Stomach smooth muscle (tissue), 2 donors: ENCODE data around the gene PDE4B.
"Not testable (repeated sequence)": the region's sequence is repeated elsewhere in the genome, so short reads cannot be mapped to it uniquely, and the experiment has no call there.

Source experiments
- H3K27ac ChIP-seq: one replicate; pipeline ENCODE4 v1.7.0; 2013; ENCODE audit warnings: mild to moderate bottlenecking, low read length, inconsistent platforms
- H3K27me3 ChIP-seq, 2 donors: one replicate each; pipeline ENCODE4 v1.7.0; 2013; ENCODE audit warnings: low read length in 2 of 2; ENCODE audit not compliant: insufficient read depth in 2 of 2, control insufficient read depth in 1 of 2
- H3K36me3 ChIP-seq, 2 donors: one replicate each; pipeline ENCODE4 v1.7.0; 2013; ENCODE audit warnings: low read length in 2 of 2; ENCODE audit not compliant: control insufficient read depth in 2 of 2, insufficient read depth in 2 of 2
- H3K4me1 ChIP-seq: one replicate; pipeline ENCODE4 v1.7.0; 2013; ENCODE audit warnings: low read length; ENCODE audit not compliant: control insufficient read depth, insufficient read depth
- H3K4me3 ChIP-seq, 2 donors: one replicate each; pipeline ENCODE4 v1.7.0; 2013; ENCODE audit warnings: low read length in 2 of 2
- H3K9ac ChIP-seq, 2 donors: one replicate each; pipeline ENCODE4 v1.7.0; 2013; ENCODE audit warnings: low read length in 2 of 2, mild to moderate bottlenecking in 1 of 2
- H3K9me3 ChIP-seq, 2 donors: one replicate each; pipeline ENCODE4 v1.7.0; 2013; ENCODE audit warnings: low read length in 2 of 2; ENCODE audit not compliant: control insufficient read depth in 2 of 2
- donor health status: healthy.
- donor health status: Pancreatic carcinoma.

PDE4B gene

DNA sequence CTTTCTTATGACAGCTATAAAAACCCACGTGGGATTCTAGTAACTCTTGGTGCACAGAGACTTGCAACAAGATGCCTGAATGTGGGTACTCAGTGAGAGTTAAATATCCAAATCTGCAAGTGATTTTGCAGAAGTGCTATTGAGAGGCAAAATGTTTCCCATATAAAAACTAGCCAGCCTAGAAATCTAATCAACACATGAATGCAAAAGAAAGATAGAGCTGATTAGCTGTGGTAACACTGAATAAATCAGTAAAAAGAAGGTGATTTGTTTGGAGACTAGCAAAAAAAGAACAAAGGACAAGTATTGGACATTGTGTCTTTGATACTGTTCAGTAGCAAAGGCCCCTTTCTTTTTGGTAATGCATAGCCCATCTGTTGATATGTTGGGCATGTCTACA lies 527.5 kb downstream of the PDE4B start:
- Histone ChIP-seq H3K36me3 (no peaks in the 10 kb centered on the region), H3K27me3 (no peaks in the 10 kb centered on the region), H3K4me1 (peaks cover 4% of the 10 kb centered on the region), H3K27ac (no peak overlapping the region), H3K9ac (no peak overlapping the region), H3K9me3 (no peaks in the 10 kb centered on the region), H3K4me3 (no peak overlapping the region)

- not testable (repeated sequence) for H3K36me3 ChIP-seq, H3K27me3 ChIP-seq, H3K4me3 ChIP-seq, H3K9me3 ChIP-seq, H3K27ac ChIP-seq, H3K9ac ChIP-seq, H3K4me1 ChIP-seq
These were observed 529.8 kb downstream of the PDE4B start for GRCh38 chr1:66322462-66322861.

DNA sequence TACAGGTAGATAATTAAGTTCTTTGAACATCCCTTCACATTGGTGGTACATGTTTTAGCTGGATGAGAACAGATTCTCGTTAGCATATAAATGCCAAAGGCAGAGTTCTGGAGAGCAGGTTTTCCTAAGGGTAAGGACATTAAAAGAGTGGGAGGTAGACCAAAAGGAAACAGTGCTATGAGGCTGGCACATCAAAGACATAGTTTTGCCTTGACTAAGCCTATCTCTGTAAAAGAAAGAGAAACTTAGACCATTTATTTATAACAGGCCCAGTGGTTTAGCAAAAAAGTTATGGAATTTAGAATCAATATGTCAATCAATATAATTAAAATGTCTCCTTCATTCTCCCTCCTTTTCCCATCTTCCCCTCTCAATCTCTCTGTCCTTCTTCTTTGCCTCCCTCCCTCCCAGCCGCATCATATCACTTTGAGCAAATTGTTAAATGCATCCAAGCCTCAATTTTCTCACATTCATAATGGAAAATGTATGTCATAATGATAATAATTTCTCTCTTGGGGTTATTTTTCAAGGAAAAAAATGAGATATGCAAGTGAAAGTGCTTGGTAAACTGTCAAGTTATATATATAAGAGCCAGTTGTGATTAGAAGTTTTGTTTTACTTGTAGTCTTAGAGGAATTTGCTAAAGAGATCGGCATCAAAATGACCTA lies 531.4 kb downstream of the PDE4B start:
- H3K9me3 ChIP-seq, result no peaks in the 10 kb centered on the region
- no peak overlapping the region for H3K9ac ChIP-seq
- H3K4me1 ChIP-seq, result no peaks in the 10 kb centered on the region
- no peak overlapping the region for H3K4me3 ChIP-seq
- no peaks in the 10 kb centered on the region for H3K27me3 ChIP-seq
- H3K27ac ChIP-seq, result no peak overlapping the region
- no peaks in the 10 kb centered on the region for H3K36me3 ChIP-seq

GRCh38 chr1:66325594-66326380 lies 533.1 kb downstream of the PDE4B start:
- Histone ChIP-seq H3K36me3 (no peaks in the 10 kb centered on the region), H3K27me3 (no peaks in the 10 kb centered on the region), H3K4me3 (no peak overlapping the region), H3K4me1 (no peaks in the 10 kb centered on the region), H3K9ac (no peak overlapping the region), H3K27ac (no peak overlapping the region), H3K9me3 (no peaks in the 10 kb centered on the region)

DNA sequence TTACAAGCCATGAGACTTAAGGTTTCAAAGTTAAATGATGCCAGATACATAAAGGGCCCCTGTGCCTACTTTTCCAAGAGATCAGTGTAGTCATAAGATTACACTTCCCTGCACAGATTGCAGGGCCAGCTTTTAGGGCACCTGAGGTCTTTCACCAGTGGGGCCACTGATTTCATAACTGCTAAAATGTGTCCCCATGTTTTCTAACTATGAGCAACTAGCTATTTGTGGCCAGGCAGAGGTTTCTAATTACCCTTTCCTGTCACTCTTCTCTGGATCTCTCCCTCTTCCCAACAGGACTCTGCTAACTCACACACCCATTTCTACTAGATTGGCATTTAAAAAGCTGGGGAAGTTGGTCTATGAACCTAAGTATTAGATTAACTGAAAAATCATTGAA lies 534.2 kb downstream of the PDE4B start:
- no peaks in the 10 kb centered on the region for H3K9me3 ChIP-seq
- H3K9ac ChIP-seq, result no peak overlapping the region
- no peaks in the 10 kb centered on the region for H3K4me1 ChIP-seq
- no peaks in the 10 kb centered on the region for H3K27me3 ChIP-seq
- H3K27ac ChIP-seq, result no peak overlapping the region
- H3K36me3 ChIP-seq, result no peaks in the 10 kb centered on the region
- H3K4me3 ChIP-seq, result no peak overlapping the region

DNA sequence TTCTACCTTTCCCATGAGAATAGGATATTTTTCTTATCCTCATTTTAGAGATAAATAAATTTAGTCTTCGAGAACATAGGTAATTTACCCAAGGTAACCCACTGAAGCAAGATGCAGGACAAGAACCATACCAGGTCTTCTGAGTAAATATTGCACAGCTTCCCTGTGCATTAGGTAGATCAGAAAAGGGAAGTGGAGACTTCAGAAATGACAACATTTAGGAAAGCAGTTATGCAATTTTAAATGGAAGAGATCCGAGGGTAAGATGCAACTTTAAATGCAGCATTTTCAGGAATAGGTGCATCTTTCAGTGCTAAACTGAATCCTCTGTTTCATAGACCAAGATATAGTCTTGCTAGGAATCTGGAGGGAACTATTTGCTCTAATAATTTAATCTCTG lies 534.9 kb downstream of the PDE4B start:
- H3K27ac ChIP-seq, result no peak overlapping the region
- no peaks in the 10 kb centered on the region for H3K4me1 ChIP-seq
- H3K9ac ChIP-seq, result no peak overlapping the region

GRCh38 chr1:66328896-66329295 lies 536.2 kb downstream of the PDE4B start:
- H3K36me3 ChIP-seq, result no peaks in the 10 kb centered on the region

More for the DNA sequence above, 534.9 kb downstream of the PDE4B start:
- H3K4me3 ChIP-seq, result no peak overlapping the region
- H3K27me3 ChIP-seq, result no peaks in the 10 kb centered on the region
- H3K36me3 ChIP-seq, result no peaks in the 10 kb centered on the region
- no peaks in the 10 kb centered on the region for H3K9me3 ChIP-seq

DNA sequence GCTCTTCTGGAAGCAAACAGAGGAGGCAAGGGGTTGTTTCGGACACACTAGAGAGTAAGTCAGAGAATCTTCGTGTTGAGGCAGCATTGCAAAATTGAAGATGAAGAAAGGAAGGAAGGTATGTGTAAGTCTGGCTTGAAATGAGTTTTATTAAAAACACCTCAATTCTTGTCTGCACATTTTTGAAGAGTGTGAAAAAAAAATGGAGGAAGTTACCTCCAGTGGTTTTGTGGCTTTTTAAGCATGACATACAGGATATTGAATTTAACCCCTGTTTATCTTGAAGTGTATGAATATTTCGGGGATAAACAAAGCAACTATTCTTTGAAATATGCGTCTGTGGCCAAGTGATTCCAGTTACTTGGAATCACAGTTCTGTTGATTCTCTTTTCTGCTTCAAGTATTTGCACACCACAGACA lies 538.0 kb downstream of the PDE4B start:
- Histone ChIP-seq H3K9me3 (no peaks in the 10 kb centered on the region), H3K9ac (peak overlapping the region in 1 of 2 donors; percentile 23), H3K27ac (no peak overlapping the region), H3K4me1 (peaks cover 3% of the 10 kb centered on the region), H3K4me3 (no peak overlapping the region), H3K36me3 (no peaks in the 10 kb centered on the region), H3K27me3 (no peaks in the 10 kb centered on the region)

More at GRCh38 chr1:66328896-66329295, 536.2 kb downstream of the PDE4B start:
- Histone ChIP-seq H3K9me3 (no peaks in the 10 kb centered on the region), H3K4me3 (no peak overlapping the region), H3K27me3 (no peaks in the 10 kb centered on the region), H3K9ac (no peak overlapping the region), H3K4me1 (peaks cover 3% of the 10 kb centered on the region), H3K27ac (no peak overlapping the region)

GRCh38 chr1:66331658-66332547 lies 539.2 kb downstream of the PDE4B start:
- Histone ChIP-seq H3K36me3 (no peaks in the 10 kb centered on the region), H3K9me3 (no peaks in the 10 kb centered on the region), H3K4me3 (peak overlapping the region; percentile 83 to 94), H3K27me3 (no peaks in the 10 kb centered on the region), H3K4me1 (peaks cover 3% of the 10 kb centered on the region), H3K27ac (peak overlapping the region; percentile 90), H3K9ac (peak overlapping the region; percentile 73 to 79)

DNA sequence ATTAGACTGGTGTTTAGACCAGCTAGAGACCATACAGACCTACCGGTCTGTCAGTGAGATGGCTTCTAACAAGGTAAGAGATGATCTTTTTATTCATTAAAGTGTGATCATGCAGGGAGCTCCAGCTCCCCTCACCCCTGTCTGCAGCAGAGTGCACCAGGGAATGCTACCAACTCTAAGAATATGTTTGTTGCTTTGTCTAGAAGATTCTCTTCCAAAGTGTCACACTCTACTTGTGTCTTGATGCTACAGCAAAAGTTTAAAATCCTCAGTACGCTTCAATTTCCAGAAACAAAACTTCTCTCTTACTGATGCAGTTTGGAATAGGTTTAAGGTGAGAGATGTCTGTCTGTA lies 539.8 kb downstream of the PDE4B start:
- Histone ChIP-seq H3K27me3 (no peaks in the 10 kb centered on the region), H3K4me1 (peaks cover 3% of the 10 kb centered on the region), H3K27ac (peak overlapping the region; percentile 90), H3K36me3 (no peaks in the 10 kb centered on the region), H3K4me3 (peak overlapping the region; percentile 83 to 94), H3K9ac (peak overlapping the region; percentile 73 to 79), H3K9me3 (no peaks in the 10 kb centered on the region)
